Natural killer cell (primary cell): Measurements from ENCODE around the gene TAS2R38. TPM values are rescaled to one million over a fixed set of nuclear protein-coding genes. Genes with fewer than 3 reads are reported as not detected.

Experiments used
- ATAC-seq, 3 donors: fragments of 150-1000 bp in 2 of 3; fragments of 200-7000 bp in 1 of 3; cut with Tn5 transposase; 1 replicate in 1 of 3; 2 replicates in 2 of 3; pipeline ENCODE4 v1.10.0; 2021; ENCODE audit warnings: mild to moderate bottlenecking in 2 of 3, moderate library complexity in 2 of 3
- DNase-seq, 2 donors: peaks; one replicate each; pipeline versions ENCODE4 v3.0.0 to v3.0.0-alpha.2; 2013 to 2021; ENCODE audit warnings: mixed read lengths in 1 of 2
- H3K27ac ChIP-seq: one replicate; pipeline ENCODE4 v1.5.1; 2013; ENCODE audit warnings: mild to moderate bottlenecking, low read length
- H3K27me3 ChIP-seq: one replicate; pipeline ENCODE4 v1.6.1; 2013; ENCODE audit warnings: low read length; ENCODE audit not compliant: control insufficient read depth, insufficient read depth
- H3K36me3 ChIP-seq: one replicate; pipeline ENCODE4 v1.6.1; 2013; ENCODE audit warnings: low read length; ENCODE audit not compliant: control insufficient read depth, insufficient read depth
- H3K4me1 ChIP-seq: one replicate; pipeline ENCODE4 v1.6.1; 2013; ENCODE audit warnings: low read length; ENCODE audit not compliant: control insufficient read depth, insufficient read depth
- H3K4me3 ChIP-seq: one replicate; pipeline ENCODE4 v1.5.1; 2013; ENCODE audit warnings: low read length
- H3K9me3 ChIP-seq: one replicate; pipeline ENCODE4 v1.6.1; 2013; ENCODE audit warnings: low read length; ENCODE audit not compliant: control insufficient read depth, insufficient read depth
- H3K27ac Mint-ChIP-seq, 2 donors: one replicate each; pipeline ENCODE4 v1.8.0; 2022; ENCODE audit warnings: mild to moderate bottlenecking in 2 of 2, mixed read lengths in 2 of 2, moderate library complexity in 1 of 2
- H3K27me3 Mint-ChIP-seq, 2 donors: one replicate each; pipeline ENCODE4 v1.8.0; 2022; ENCODE audit warnings: low read depth in 2 of 2, mixed read lengths in 2 of 2
- H3K36me3 Mint-ChIP-seq: one replicate; pipeline ENCODE4 v1.8.0; 2022; ENCODE audit warnings: mixed read lengths
- H3K4me1 Mint-ChIP-seq, 2 donors: one replicate each; pipeline ENCODE4 v1.8.0; 2022; ENCODE audit warnings: mixed read lengths in 2 of 2
- H3K4me3 Mint-ChIP-seq: one replicate; pipeline ENCODE4 v1.8.0; 2022; ENCODE audit warnings: mild to moderate bottlenecking, moderate library complexity, mixed read lengths
- H3K9me3 Mint-ChIP-seq, 2 donors: one replicate each; pipeline ENCODE4 v1.8.0; 2022; ENCODE audit warnings: mixed read lengths in 2 of 2
- CTCF ChIP-seq: fragments of 200-600 bp; IDR thresholded peaks from one replicate; pipeline ENCODE4 v1.8.0; 2022; ENCODE audit warnings: antibody characterized with exemption
- WGBS: methylation state at CpG from one replicate; pipeline ENCODE4 v1.1.7; 2013; ENCODE audit warnings: missing lambda C conversion rate; ENCODE audit not compliant: insufficient coverage; 5-methylcytosine and 5-hydroxymethylcytosine counted together
- intact Hi-C: fragments of 100-400 bp; cut with micrococcal nuclease; formaldehyde crosslinking; loops from one replicate; pipeline ENCODE4 v1.14.2; 2022
- total RNA-seq, 4 donors: library from RNA; stranded (reverse); fragments of 120-200 nt in 1 of 4; gene quantifications; one replicate each; pipeline versions ENCODE4 v1.2.3 to v1.2.4, GENCODE V29; 2013 to 2022

The TAS2R38 gene
- total RNA-seq, 3 donors from 2014 or later (not counting 1 experiment from before 2014, with no cell fraction given): not detected

GRCh38 chr7:141930211-141930610 lies 43.4 kb downstream of the TAS2R38 start:
- Histone ChIP-seq H3K4me1 (no peaks in the 10 kb centered on the region), H3K27ac (no peak overlapping the region), H3K4me3 (no peak overlapping the region), H3K9me3 (no peaks in the 10 kb centered on the region), H3K27me3 (no peaks in the 10 kb centered on the region), H3K36me3 (no peaks in the 10 kb centered on the region)
- intact Hi-C loops: no loop called here
- no peak for ATAC-seq
- no peak for TF ChIP-seq CTCF
- H3K9me3 Mint-ChIP-seq: no peaks in the 10 kb centered on the region
- H3K27ac Mint-ChIP-seq: no peak overlapping the region
- H3K4me3 Mint-ChIP-seq: no peak overlapping the region
- no peaks in the 10 kb centered on the region for H3K36me3 Mint-ChIP-seq
- DNase-seq: no peak
- peaks cover 11% of the 10 kb centered on the region in 2 donors for H3K27me3 Mint-ChIP-seq
- 96% methylated on average over 5 of the region's 5 CpGs for WGBS
- H3K4me1 Mint-ChIP-seq: no peaks in the 10 kb centered on the region

GRCh38 chr7:141928845-141929195 lies 44.8 kb downstream of the TAS2R38 start:
- intact Hi-C loops: no loop called here

GRCh38 chr7:141928146-141928844 lies 45.3 kb downstream of the TAS2R38 start:
- Mint-ChIP-seq H3K36me3 (no peaks in the 10 kb centered on the region), H3K27ac (no peak overlapping the region), H3K9me3 (no peaks in the 10 kb centered on the region), H3K27me3 (peaks cover 7 to 11% of the 10 kb centered on the region in 2 donors), H3K4me1 (no peaks in the 10 kb centered on the region), H3K4me3 (no peak overlapping the region)
- 36% methylated on average over 2 of the region's 2 CpGs for WGBS
- no peak for TF ChIP-seq CTCF
- H3K4me1 ChIP-seq: no peaks in the 10 kb centered on the region
- no peaks in the 10 kb centered on the region for H3K9me3 ChIP-seq
- no peaks in the 10 kb centered on the region for H3K27me3 ChIP-seq
- no peak overlapping the region for H3K4me3 ChIP-seq
- no peak for DNase-seq
- ATAC-seq: no peak
- H3K27ac ChIP-seq: no peak overlapping the region
- intact Hi-C loops: no loop called here
- no peaks in the 10 kb centered on the region for H3K36me3 ChIP-seq

More at GRCh38 chr7:141928845-141929195, 44.8 kb downstream of the TAS2R38 start:
- no peak for TF ChIP-seq CTCF
- no peak overlapping the region for H3K27ac Mint-ChIP-seq
- H3K36me3 ChIP-seq: no peaks in the 10 kb centered on the region
- H3K9me3 ChIP-seq: no peaks in the 10 kb centered on the region
- no peaks in the 10 kb centered on the region for H3K4me1 Mint-ChIP-seq
- no peaks in the 10 kb centered on the region for H3K9me3 Mint-ChIP-seq
- no peak overlapping the region for H3K4me3 ChIP-seq
- no peaks in the 10 kb centered on the region for H3K36me3 Mint-ChIP-seq
- no peaks in the 10 kb centered on the region for H3K27me3 ChIP-seq
- no peak overlapping the region for H3K27ac ChIP-seq
- H3K27me3 Mint-ChIP-seq: peaks cover 7 to 11% of the 10 kb centered on the region in 2 donors
- H3K4me1 ChIP-seq: no peaks in the 10 kb centered on the region
- WGBS: 91% methylated on average over 3 of the region's 3 CpGs
- H3K4me3 Mint-ChIP-seq: no peak overlapping the region
- no peak for DNase-seq
- no peak for ATAC-seq

Other genes with a start within 250 kb of the TAS2R38 start
- 100 to 1,000 TPM in 2 of 3 donors, 10 to 100 TPM in 1; 98.7 to 112 (median 106) TPM for gene SSBP1, start 235.4 kb downstream of the TAS2R38 start, total RNA-seq
- gene TAS2R3, start 209.7 kb downstream of the TAS2R38 start, total RNA-seq: under 1 TPM in 1 of 3 donors, not detected in 2; 0.79 TPM
- gene TAS2R4, start 197.1 kb downstream of the TAS2R38 start, total RNA-seq: under 1 TPM; 0.16 to 0.83 (median 0.59) TPM
- 1 to 10 TPM in 2 of 3 donors, under 1 TPM in 1; 0.75 to 1.9 (median 1.3) TPM for gene TAS2R5, start 183.6 kb downstream of the TAS2R38 start, total RNA-seq
- gene PRSS37, start 132.3 kb downstream of the TAS2R38 start, total RNA-seq: not detected
- not detected for gene OR9A4, start 57.4 kb downstream of the TAS2R38 start, total RNA-seq
- under 1 TPM in 1 of 3 donors, not detected in 2; 0.60 TPM for gene CLEC5A, start 26.8 kb downstream of the TAS2R38 start, total RNA-seq
- gene MGAM, start 22.1 kb upstream of the TAS2R38 start, total RNA-seq: 10 to 100 TPM; 17.3 to 72.5 (median 31.9) TPM
- 1 to 10 TPM in 2 of 3 donors, under 1 TPM in 1; 0.73 to 1.9 (median 1.1) TPM for gene MGAM2, start 137.9 kb upstream of the TAS2R38 start, total RNA-seq